IMR-90 (cell line): Measurements from ENCODE around the gene SMAP1. TPM values are rescaled to one million over a fixed set of nuclear protein-coding genes. Genes with fewer than 3 reads are reported as not detected.

Source experiments
- ATAC-seq: fragments of 200-7000 bp; cut with Tn5 transposase; 2 replicates; pipeline ENCODE4 v1.9.1; 2020; ENCODE audit warnings: low read depth, mild to moderate bottlenecking, moderate library complexity
- BruUV-seq: library from RNA; stranded (reverse); fragments of 400-500 nt; replicated peaks from 2 replicates; lab custom pipeline; 2021; lab: Mats Ljungman, UMichigan
- CTCF ChIA-PET: fragments of 300-600 bp; formaldehyde crosslinking; extraction: SDS; loops from one replicate; lab custom pipeline; 2021; ENCODE audit warnings: antibody characterized with exemption; lab: Yijun Ruan, JAX
- POLR2A ChIA-PET: fragments of 300-600 bp; sonication (Branson Sonifier 250); formaldehyde crosslinking; loops from one replicate; lab custom pipeline; 2022; ENCODE audit warnings: antibody characterized with exemption; ENCODE audit not compliant: unreplicated experiment; lab: Charles Lee
- DNase-seq: peaks from one replicate; pipeline ENCODE4 v3.0.0; 2013
- H2AFZ ChIP-seq: replicated peaks from 2 replicates; pipeline ENCODE3; 2013; ENCODE audit warnings: low read length, mild to moderate bottlenecking; ENCODE audit not compliant: poor library complexity
- H2AK5ac ChIP-seq: 2 replicates; pipeline ENCODE4 v1.6.1; 2013; ENCODE audit warnings: low read depth, low read length, inconsistent platforms
- H2AK9ac ChIP-seq: replicated peaks from 2 replicates; pipeline ENCODE3; 2013; ENCODE audit warnings: mild to moderate bottlenecking, low read depth, low read length, moderate library complexity; ENCODE audit not compliant: poor library complexity
- H2BK120ac ChIP-seq: 2 replicates; pipeline ENCODE4 v1.6.1; 2013; ENCODE audit warnings: low read depth, low read length, inconsistent platforms
- H2BK15ac ChIP-seq: 3 replicates; pipeline ENCODE4 v1.6.1; 2013; ENCODE audit warnings: low read depth, low read length, inconsistent platforms
- H2BK20ac ChIP-seq: 2 replicates; pipeline ENCODE4 v1.6.1; 2013; ENCODE audit warnings: low read depth, mild to moderate bottlenecking, inconsistent platforms, low read length, moderate library complexity
- H2BK5ac ChIP-seq: 2 replicates; pipeline ENCODE4 v1.6.1; 2013; ENCODE audit warnings: mild to moderate bottlenecking, low read depth, low read length, inconsistent platforms; ENCODE audit not compliant: poor library complexity, severe bottlenecking
- H3K14ac ChIP-seq: replicated peaks from 2 replicates; pipeline ENCODE4 v1.6.1; 2013; ENCODE audit warnings: low read depth, low read length, inconsistent platforms
- H3K18ac ChIP-seq: 2 replicates; pipeline ENCODE4 v1.6.1; 2013; ENCODE audit warnings: low read depth, low read length, control low read depth
- H3K23ac ChIP-seq: 2 replicates; pipeline ENCODE4 v1.6.1; 2013; ENCODE audit warnings: low read depth, low read length, inconsistent platforms
- H3K27ac ChIP-seq: 2 replicates; pipeline ENCODE4 v1.5.1; 2013; ENCODE audit warnings: mild to moderate bottlenecking, control low read depth, low read length; ENCODE audit not compliant: insufficient read depth
- H3K27me3 ChIP-seq: 2 replicates; pipeline ENCODE4 v1.6.1; 2013; ENCODE audit warnings: low read length; ENCODE audit not compliant: control insufficient read depth, insufficient read depth
- H3K36me3 ChIP-seq: 2 replicates; pipeline ENCODE4 v1.6.1; 2013; ENCODE audit warnings: low read length, mixed read lengths; ENCODE audit not compliant: control insufficient read depth, insufficient read depth
- H3K4ac ChIP-seq: 2 replicates; pipeline ENCODE4 v1.6.1; 2013; ENCODE audit warnings: low read depth, low read length, inconsistent platforms
- H3K4me1 ChIP-seq: 2 replicates; pipeline ENCODE4 v1.6.1; 2013; ENCODE audit warnings: low read length, mixed read lengths; ENCODE audit not compliant: control insufficient read depth, insufficient read depth
- H3K4me2 ChIP-seq: 2 replicates; pipeline ENCODE4 v1.6.1; 2013; ENCODE audit warnings: low read depth, mild to moderate bottlenecking, control low read depth, low read length, moderate library complexity
- H3K4me3 ChIP-seq: 2 replicates; pipeline ENCODE4 v1.5.1; 2013; ENCODE audit warnings: low read depth, mild to moderate bottlenecking, control low read depth, low read length, moderate library complexity; ENCODE audit not compliant: insufficient read depth
- H3K56ac ChIP-seq: 2 replicates; pipeline ENCODE4 v1.6.1; 2013; ENCODE audit warnings: low read length, inconsistent platforms; ENCODE audit not compliant: insufficient read depth; ENCODE audit errors: extremely low read depth
- H3K79me1 ChIP-seq, 2 experiments: 2 replicates each; pipeline ENCODE4 v1.6.1; 2013; ENCODE audit warnings: low read length in 2 of 2, inconsistent platforms in 1 of 2, low read depth in 1 of 2
- H3K9ac ChIP-seq: 2 replicates; pipeline ENCODE4 v1.6.1; 2013; ENCODE audit warnings: low read depth, low read length, control low read depth
- H3K9me1 ChIP-seq: 2 replicates; pipeline ENCODE4 v1.6.1; 2013; ENCODE audit warnings: low read length, inconsistent platforms; ENCODE audit not compliant: insufficient read depth
- H3K9me3 ChIP-seq: 2 replicates; pipeline ENCODE4 v1.6.1; 2013; ENCODE audit warnings: low read length; ENCODE audit not compliant: control insufficient read depth, insufficient read depth
- H4K20me1 ChIP-seq: 2 replicates; pipeline ENCODE4 v1.6.1; 2013; ENCODE audit warnings: low read length, inconsistent platforms; ENCODE audit not compliant: insufficient read depth
- H4K5ac ChIP-seq: 2 replicates; pipeline ENCODE4 v1.6.1; 2013; ENCODE audit warnings: mild to moderate bottlenecking, low read depth, low read length, control low read depth
- H4K8ac ChIP-seq, 2 experiments: 2 replicates each; pipeline ENCODE4 v1.6.1; 2013; ENCODE audit warnings: low read depth in 2 of 2, low read length in 2 of 2, control low read depth in 1 of 2, inconsistent platforms in 1 of 2
- H4K91ac ChIP-seq: 2 replicates; pipeline ENCODE4 v1.6.1; 2013; ENCODE audit warnings: low read depth, low read length, inconsistent platforms; ENCODE audit not compliant: insufficient read depth
- BHLHE40 ChIP-seq: fragments of 150-350 bp; IDR thresholded peaks from 2 replicates; pipeline ENCODE4 v1.6.1; 2016; ENCODE audit warnings: mild to moderate bottlenecking, low read depth, low read length
- CEBPB ChIP-seq: IDR thresholded peaks from 2 replicates; pipeline ENCODE4 v1.6.1; 2012; ENCODE audit warnings: low read depth, low read length, improper control_type of control experiment
- MAZ ChIP-seq: IDR thresholded peaks from 2 replicates; pipeline ENCODE4 v1.6.1; 2012; ENCODE audit warnings: low read depth, mild to moderate bottlenecking, low read length, improper control_type of control experiment, moderate library complexity, borderline replicate concordance
- RCOR1 ChIP-seq: IDR thresholded peaks from 2 replicates; pipeline ENCODE4 v1.6.1; 2012; ENCODE audit warnings: mild to moderate bottlenecking, low read length, improper control_type of control experiment; ENCODE audit not compliant: insufficient replicate concordance
- RFX5 ChIP-seq: IDR thresholded peaks from 2 replicates; pipeline ENCODE4 v1.8.0; 2012; ENCODE audit warnings: low read depth, mild to moderate bottlenecking, low read length, moderate library complexity
- SMC3 ChIP-seq: fragments of 150-350 bp; IDR thresholded peaks from 2 replicates; pipeline ENCODE4 v1.6.1; 2016; ENCODE audit warnings: low read depth, mild to moderate bottlenecking, antibody characterized with exemption, low read length, moderate library complexity
- WGBS, 2 experiments: methylation state at CpG; one replicate each; pipeline versions ENCODE4 v1.1.5 to v1.1.7; 2013; ENCODE audit warnings: missing lambda C conversion rate in 2 of 2; ENCODE audit not compliant: insufficient read length in 1 of 2; ENCODE audit errors: extremely low coverage in 2 of 2; 5-methylcytosine and 5-hydroxymethylcytosine counted together
- dilution Hi-C: fragments of 300-500 bp; cut with HindIII; formaldehyde crosslinking; loops from one replicate; pipeline ENCODE4 v1.14.3; 2018; ENCODE audit warnings: low sequenced_read_pairs; ENCODE audit not compliant: unreplicated experiment
- in situ Hi-C: fragments of 300-500 bp; cut with MboI; formaldehyde crosslinking; loops from 3 replicates; pipeline ENCODE4 v1.14.3; 2019; ENCODE audit warnings: low sequenced_read_pairs, inconsistent platforms, mixed read lengths
- intact Hi-C: fragments of 100-400 bp; cut with micrococcal nuclease; formaldehyde crosslinking; loops from 2 replicates; pipeline ENCODE4 v1.10.0; 2022
- polyA plus RNA-seq, 3 experiments: library from polyadenylated mRNA; depleted of rRNA; stranded (reverse); fragments of >200 nt; gene quantifications; 2 replicates each; pipeline ENCODE4 v1.2.3, GENCODE V29; 2012; ENCODE audit warnings: low replicate concordance in 1 of 3
- total RNA-seq: library from RNA; depleted of rRNA; stranded (reverse); fragments of >200 nt; gene quantifications from 2 replicates; pipeline ENCODE4 v1.2.3, GENCODE V29; 2012
- TF ChIP-seq, protein P1 (sequence below): fragments of 150-350 bp; IDR thresholded peaks from 2 replicates; pipeline ENCODE4 v1.6.1; 2016; ENCODE audit warnings: low read depth, mild to moderate bottlenecking, low read length, moderate library complexity, borderline replicate concordance
- TF ChIP-seq, protein P2 (sequence below): fragments of 150-350 bp; IDR thresholded peaks from 2 replicates; pipeline ENCODE4 v1.6.1; 2017; ENCODE audit warnings: mild to moderate bottlenecking, antibody characterized with exemption, low read length, low read depth

The SMAP1 gene
- total and polyA plus RNA-seq, 2 of the 4 experiments (the other 2 are of a cell fraction) = 14.8 to 16.7 TPM

DNA sequence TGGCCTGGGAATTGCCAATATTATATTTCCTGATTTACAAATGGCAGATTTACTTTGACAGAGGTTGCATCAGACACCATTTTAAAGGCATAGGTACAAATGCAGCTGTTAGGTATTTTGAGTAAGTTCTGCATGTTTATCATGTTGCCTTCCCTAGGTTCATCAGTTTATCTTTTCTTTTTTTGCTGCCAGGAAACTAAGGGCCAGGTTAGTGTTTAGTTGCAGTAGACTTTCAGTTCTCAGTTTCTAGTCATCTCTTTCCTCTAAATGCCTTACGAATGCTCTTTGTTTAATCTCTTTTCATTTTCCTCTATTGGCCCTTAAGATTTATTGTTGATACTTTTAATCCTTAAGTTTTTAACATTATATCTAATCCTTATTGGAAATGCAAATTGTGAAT is 129.9 kb downstream of the SMAP1 start:
- no peak overlapping the region for H2BK5ac ChIP-seq
- no TSS peak for BruUV-seq
- H3K14ac ChIP-seq = no peak overlapping the region
- H3K9ac ChIP-seq = no peak overlapping the region
- no peak overlapping the region for H2AFZ ChIP-seq
- H3K4me3 ChIP-seq = no peak overlapping the region
- H3K56ac ChIP-seq = no peak overlapping the region
- H2BK20ac ChIP-seq = no peak overlapping the region
- no peak overlapping the region for H3K18ac ChIP-seq
- no peak overlapping the region for H3K4me2 ChIP-seq
- H3K4ac ChIP-seq = no peak overlapping the region
- H4K91ac ChIP-seq = no peak overlapping the region
- DNase-seq (no peak), ATAC-seq (no peak)
- POLR2A ChIA-PET = no interaction called here
- no peak overlapping the region for H4K5ac ChIP-seq
- in situ Hi-C loops (no loop called here), intact Hi-C loops (loop anchor here (10.0 kb wide), 1 partner anchor 263 kb away; no protein-coding TSS in a partner anchor), dilution Hi-C loops (no loop called here)
- no peak overlapping the region for H2BK15ac ChIP-seq
- H4K8ac ChIP-seq = no peak overlapping the region
- TF ChIP-seq, protein P1, sequence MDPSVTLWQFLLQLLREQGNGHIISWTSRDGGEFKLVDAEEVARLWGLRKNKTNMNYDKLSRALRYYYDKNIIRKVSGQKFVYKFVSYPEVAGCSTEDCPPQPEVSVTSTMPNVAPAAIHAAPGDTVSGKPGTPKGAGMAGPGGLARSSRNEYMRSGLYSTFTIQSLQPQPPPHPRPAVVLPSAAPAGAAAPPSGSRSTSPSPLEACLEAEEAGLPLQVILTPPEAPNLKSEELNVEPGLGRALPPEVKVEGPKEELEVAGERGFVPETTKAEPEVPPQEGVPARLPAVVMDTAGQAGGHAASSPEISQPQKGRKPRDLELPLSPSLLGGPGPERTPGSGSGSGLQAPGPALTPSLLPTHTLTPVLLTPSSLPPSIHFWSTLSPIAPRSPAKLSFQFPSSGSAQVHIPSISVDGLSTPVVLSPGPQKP = no peak
- TF ChIP-seq RFX5 (no peak), CEBPB (no peak), RCOR1 (no peak), BHLHE40 (no peak), MAZ (no peak), SMC3 (no peak)
- TF ChIP-seq, protein P2, sequence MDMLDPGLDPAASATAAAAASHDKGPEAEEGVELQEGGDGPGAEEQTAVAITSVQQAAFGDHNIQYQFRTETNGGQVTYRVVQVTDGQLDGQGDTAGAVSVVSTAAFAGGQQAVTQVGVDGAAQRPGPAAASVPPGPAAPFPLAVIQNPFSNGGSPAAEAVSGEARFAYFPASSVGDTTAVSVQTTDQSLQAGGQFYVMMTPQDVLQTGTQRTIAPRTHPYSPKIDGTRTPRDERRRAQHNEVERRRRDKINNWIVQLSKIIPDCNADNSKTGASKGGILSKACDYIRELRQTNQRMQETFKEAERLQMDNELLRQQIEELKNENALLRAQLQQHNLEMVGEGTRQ = no peak
- no peaks in the 10 kb centered on the region for H3K9me1 ChIP-seq
- no peaks in the 10 kb centered on the region for H3K79me1 ChIP-seq
- no peaks in the 10 kb centered on the region for H3K27me3 ChIP-seq
- no peaks in the 10 kb centered on the region for H3K9me3 ChIP-seq
- CTCF ChIA-PET = no interaction called here
- H4K20me1 ChIP-seq = no peaks in the 10 kb centered on the region
- no peaks in the 10 kb centered on the region for H3K36me3 ChIP-seq
- H2AK9ac ChIP-seq = no peak overlapping the region
- WGBS, 2 experiments = no CpG with 5 or more reads among the region's 1 CpG
- no peaks in the 10 kb centered on the region for H3K4me1 ChIP-seq
- H3K27ac ChIP-seq = no peak overlapping the region
- H2AK5ac ChIP-seq = no peak overlapping the region
- no peak overlapping the region for H3K23ac ChIP-seq
- no peak overlapping the region for H2BK120ac ChIP-seq
